CD4-positive, CD25-positive, alpha-beta regulatory T cell (primary cell): Measurements from ENCODE around the gene CDH23. TPM values are rescaled to one million over a fixed set of nuclear protein-coding genes. Genes with fewer than 3 reads are reported as not detected.

Source experiments
- ATAC-seq, 2 donors: fragments of 150-1000 bp; cut with Tn5 transposase; one replicate each; pipeline ENCODE4 v1.10.0; 2021; ENCODE audit warnings: low read depth in 2 of 2, moderate number of reproducible peaks in 2 of 2, moderate library complexity in 1 of 2
- DNase-seq, 3 donors: peaks; one replicate each; pipeline versions ENCODE4 v3.0.0 to v3.0.0-alpha.2; 2012 to 2022; ENCODE audit warnings: mixed read lengths in 1 of 3
- H3K27ac ChIP-seq: one replicate; pipeline ENCODE4 v1.7.0; 2013; ENCODE audit warnings: mild to moderate bottlenecking, low read length; ENCODE audit not compliant: insufficient read depth, poor library complexity, severe bottlenecking
- H3K27me3 ChIP-seq: one replicate; pipeline ENCODE4 v1.7.0; 2013; ENCODE audit warnings: low read length; ENCODE audit not compliant: control insufficient read depth, insufficient read depth
- H3K36me3 ChIP-seq: one replicate; pipeline ENCODE4 v1.7.0; 2013; ENCODE audit warnings: mild to moderate bottlenecking, low read length, moderate library complexity; ENCODE audit not compliant: control insufficient read depth, insufficient read depth
- H3K4me1 ChIP-seq: 2 replicates; pipeline ENCODE4 v1.7.0; 2013; ENCODE audit warnings: mild to moderate bottlenecking, low read length; ENCODE audit not compliant: insufficient read depth, control insufficient read depth, poor library complexity, severe bottlenecking
- H3K4me3 ChIP-seq: one replicate; pipeline ENCODE4 v1.7.0; 2013; ENCODE audit warnings: low read depth, mild to moderate bottlenecking, low read length, moderate library complexity
- H3K9me3 ChIP-seq, 2 experiments: 1 replicate in 1 of 2; 2 replicates in 1 of 2; pipeline ENCODE4 v1.7.0; 2013; ENCODE audit warnings: low read length in 2 of 2, mild to moderate bottlenecking in 1 of 2, moderate library complexity in 1 of 2; ENCODE audit not compliant: control insufficient read depth in 2 of 2
- H3K27ac Mint-ChIP-seq, 3 donors: one replicate each; pipeline ENCODE4 v1.8.0; 2020 to 2022; ENCODE audit warnings: mild to moderate bottlenecking in 3 of 3, mixed read lengths in 3 of 3, moderate library complexity in 2 of 3
- H3K27me3 Mint-ChIP-seq: one replicate; pipeline ENCODE4 v1.8.0; 2022; ENCODE audit warnings: mild to moderate bottlenecking, mixed read lengths
- H3K36me3 Mint-ChIP-seq: one replicate; pipeline ENCODE4 v1.8.0; 2020; ENCODE audit warnings: mixed read lengths
- H3K4me1 Mint-ChIP-seq, 4 donors: one replicate each; pipeline ENCODE4 v1.8.0; 2020 to 2022; ENCODE audit warnings: mixed read lengths in 4 of 4, mild to moderate bottlenecking in 1 of 4
- H3K4me3 Mint-ChIP-seq, 4 donors: one replicate each; pipeline ENCODE4 v1.8.0; 2020 to 2022; ENCODE audit warnings: mild to moderate bottlenecking in 4 of 4, mixed read lengths in 4 of 4, moderate library complexity in 3 of 4
- H3K9me3 Mint-ChIP-seq, 7 donors: one replicate each; pipeline ENCODE4 v1.8.0; 2020 to 2022; ENCODE audit warnings: mixed read lengths in 7 of 7, mild to moderate bottlenecking in 3 of 7, moderate library complexity in 2 of 7
- polyA plus RNA-seq, 4 donors: library from polyadenylated mRNA; unstranded; fragments of 300-500 nt; fragmentation: Illumina TruSeq; gene quantifications; one replicate each; pipeline ENCODE4 v1.2.3, GENCODE V29; 2021
- total RNA-seq: library from RNA; stranded (reverse); gene quantifications from one replicate; pipeline ENCODE4 v1.2.3, GENCODE V29; 2022

CDH23 gene
- total and polyA plus RNA-seq, 5 donors from 2014 or later = 0.17 to 5.6 (median 1.1) TPM

GRCh38 chr10:71771204-71771603 is 374.5 kb downstream of the CDH23 start:
- Histone ChIP-seq H3K4me1 (peaks cover 83% of the 10 kb centered on the region), H3K9me3 (no peaks in the 10 kb centered on the region), H3K36me3 (peaks cover 23% of the 10 kb centered on the region), H3K4me3 (peak overlapping the region; percentile 98), H3K27me3 (no peaks in the 10 kb centered on the region), H3K27ac (peak overlapping the region; percentile 96)
- Mint-ChIP-seq H3K27me3 (peaks cover 4% of the 10 kb centered on the region), H3K27ac (peak overlapping the region; percentile 91 to 98 (median 98)), H3K4me1 (peaks cover 5 to 78% (median 53%) of the 10 kb centered on the region in 4 donors), H3K4me3 (peak overlapping the region; percentile 87 to 98 (median 96)), H3K9me3 (no peaks in the 10 kb centered on the region), H3K36me3 (peaks cover 33% of the 10 kb centered on the region)
- no peak for DNase-seq
- ATAC-seq = no peak

- Mint-ChIP-seq H3K4me1 (peaks cover 9 to 78% (median 48%) of the 10 kb centered on the region in 4 donors), H3K4me3 (peak overlapping the region; percentile 87 to 98 (median 96)), H3K27ac (peak overlapping the region; percentile 91 to 98 (median 98)), H3K27me3 (peaks cover 4% of the 10 kb centered on the region), H3K36me3 (peaks cover 29% of the 10 kb centered on the region), H3K9me3 (no peaks in the 10 kb centered on the region)
- DNase-seq = peak in 1 of 3 donors; percentile 44
- Histone ChIP-seq H3K9me3 (no peaks in the 10 kb centered on the region), H3K27me3 (no peaks in the 10 kb centered on the region), H3K36me3 (peaks cover 19% of the 10 kb centered on the region), H3K4me1 (peaks cover 81% of the 10 kb centered on the region), H3K4me3 (peak overlapping the region; percentile 98), H3K27ac (peak overlapping the region; percentile 96)
- ATAC-seq = no peak
Observed at GRCh38 chr10:71771821-71772617, 375.3 kb downstream of the CDH23 start.

GRCh38 chr10:71772832-71773220 is 376.1 kb downstream of the CDH23 start:
- Mint-ChIP-seq H3K27me3 (peaks cover 4% of the 10 kb centered on the region), H3K4me1 (peaks cover 9 to 71% (median 42%) of the 10 kb centered on the region in 4 donors), H3K27ac (peak overlapping the region; percentile 91 to 98 (median 98)), H3K36me3 (peaks cover 24% of the 10 kb centered on the region), H3K4me3 (peak overlapping the region; percentile 87 to 98 (median 96)), H3K9me3 (no peaks in the 10 kb centered on the region)
- peak overlapping the region; percentile 98 for H3K4me3 ChIP-seq
- H3K27me3 ChIP-seq = no peaks in the 10 kb centered on the region
- H3K9me3 ChIP-seq = no peaks in the 10 kb centered on the region
- H3K4me1 ChIP-seq = peaks cover 73% of the 10 kb centered on the region
- H3K27ac ChIP-seq = peak overlapping the region; percentile 96
- peaks cover 15% of the 10 kb centered on the region for H3K36me3 ChIP-seq
- ATAC-seq (no peak), DNase-seq (no peak)

GRCh38 chr10:71773221-71773971 is 376.7 kb downstream of the CDH23 start, which contains the start of gene VSIR:
Gene VSIR (minus strand): TSS chr10:71773520. CDS start chr10:71773439, 81 bp downstream.
- ATAC-seq (peak; percentile 77 to 78), DNase-seq (peak; percentile 89 to 95 (median 92))
- peak within 1 kb of the TSS; percentile 97 to 98 (median 98) for H3K27ac Mint-ChIP-seq
- Histone ChIP-seq H3K9me3 (no peaks in the 10 kb centered on the region), H3K27me3 (no peaks in the 10 kb centered on the region), H3K27ac (peak within 1 kb of the TSS; percentile 96), H3K36me3 (peaks cover 13% of the 10 kb centered on the region), H3K4me1 (peaks cover 67% of the 10 kb centered on the region), H3K4me3 (peak within 1 kb of the TSS; percentile 98)
- H3K4me3 Mint-ChIP-seq = peak within 1 kb of the TSS; percentile 87 to 98 (median 96)
- H3K27me3 Mint-ChIP-seq = peaks cover 4% of the 10 kb centered on the region
- no peaks in the 10 kb centered on the region for H3K9me3 Mint-ChIP-seq
- peaks cover 24% of the 10 kb centered on the region for H3K36me3 Mint-ChIP-seq
- peaks cover 9 to 65% (median 39%) of the 10 kb centered on the region in 4 donors for H3K4me1 Mint-ChIP-seq

- no peak overlapping the region for H3K4me3 ChIP-seq
- H3K4me3 Mint-ChIP-seq = peak overlapping the region; percentile 87 to 97 (median 96)
- peaks cover 4 to 50% (median 27%) of the 10 kb centered on the region in 4 donors for H3K4me1 Mint-ChIP-seq
- no peaks in the 10 kb centered on the region for H3K9me3 ChIP-seq
- no peak for DNase-seq
- no peak for ATAC-seq
- H3K4me1 ChIP-seq = peaks cover 50% of the 10 kb centered on the region
- H3K36me3 ChIP-seq = peaks cover 6% of the 10 kb centered on the region
- H3K27ac ChIP-seq = peak overlapping the region; percentile 96
- H3K36me3 Mint-ChIP-seq = peaks cover 15% of the 10 kb centered on the region
- peaks cover 5% of the 10 kb centered on the region for H3K27me3 Mint-ChIP-seq
- H3K9me3 Mint-ChIP-seq = no peaks in the 10 kb centered on the region
- peak overlapping the region; percentile 92 to 98 (median 93) for H3K27ac Mint-ChIP-seq
- no peaks in the 10 kb centered on the region for H3K27me3 ChIP-seq
Observed at GRCh38 chr10:71774916-71775702, 378.4 kb downstream of the CDH23 start.

- H3K27me3 ChIP-seq = no peaks in the 10 kb centered on the region
- peaks cover 36% of the 10 kb centered on the region for H3K4me1 ChIP-seq
- ATAC-seq (no peak), DNase-seq (no peak)
- peak overlapping the region in 2 of 4 donors; percentile 71 to 87 for H3K4me3 Mint-ChIP-seq
- H3K36me3 Mint-ChIP-seq = peaks cover 8% of the 10 kb centered on the region
- no peaks in the 10 kb centered on the region for H3K9me3 Mint-ChIP-seq
- H3K4me3 ChIP-seq = no peak overlapping the region
- no peak overlapping the region for H3K27ac ChIP-seq
- H3K9me3 ChIP-seq = no peaks in the 10 kb centered on the region
- H3K36me3 ChIP-seq = no peaks in the 10 kb centered on the region
- peaks cover 11% of the 10 kb centered on the region for H3K27me3 Mint-ChIP-seq
- H3K27ac Mint-ChIP-seq = peak overlapping the region in 2 of 3 donors; percentile 49 to 98
- H3K4me1 Mint-ChIP-seq = peaks cover 4 to 36% (median 21%) of the 10 kb centered on the region in 4 donors
Observed at GRCh38 chr10:71776481-71776925, 379.8 kb downstream of the CDH23 start.
